IMR-90 (cell line): ENCODE data around the gene TACC3.

ENCODE experiments used
- BHLHE40 ChIP-seq: fragments of 150-350 bp; IDR thresholded peaks from 2 replicates; pipeline ENCODE4 v1.6.1; 2016; ENCODE audit warnings: mild to moderate bottlenecking, low read depth, low read length
- CEBPB ChIP-seq: IDR thresholded peaks from 2 replicates; pipeline ENCODE4 v1.6.1; 2012; ENCODE audit warnings: low read depth, low read length, improper control_type of control experiment
- MAFK ChIP-seq: IDR thresholded peaks from 2 replicates; pipeline ENCODE4 v1.6.1; 2012; ENCODE audit warnings: low read depth, low read length, improper control_type of control experiment
- MXI1 ChIP-seq: IDR thresholded peaks from 2 replicates; pipeline ENCODE4 v1.6.1; 2012; ENCODE audit warnings: low read depth, mild to moderate bottlenecking, low read length, moderate library complexity, borderline replicate concordance
- POLR2A ChIP-seq: IDR thresholded peaks from 2 replicates; pipeline ENCODE4 v1.6.1; 2012; ENCODE audit warnings: mild to moderate bottlenecking, low read depth, low read length
- RAD21 ChIP-seq: IDR thresholded peaks from 2 replicates; pipeline ENCODE4 v1.6.1; 2012; ENCODE audit warnings: low read length, improper control_type of control experiment
- SMC3 ChIP-seq: fragments of 150-350 bp; IDR thresholded peaks from 2 replicates; pipeline ENCODE4 v1.6.1; 2016; ENCODE audit warnings: low read depth, mild to moderate bottlenecking, antibody characterized with exemption, low read length, moderate library complexity
- TF ChIP-seq, protein P1 (sequence below): conservative IDR thresholded peaks from 2 replicates; pipeline ENCODE4 v1.5.1; 2012; ENCODE audit warnings: mild to moderate bottlenecking, low read depth, low read length, improper control_type of control experiment
- TF ChIP-seq, protein P2 (sequence below): fragments of 150-350 bp; IDR thresholded peaks from 2 replicates; pipeline ENCODE4 v1.6.1; 2017; ENCODE audit warnings: mild to moderate bottlenecking, antibody characterized with exemption, low read length, low read depth

- TF ChIP-seq BHLHE40: no peak
- TF ChIP-seq, protein P1, sequence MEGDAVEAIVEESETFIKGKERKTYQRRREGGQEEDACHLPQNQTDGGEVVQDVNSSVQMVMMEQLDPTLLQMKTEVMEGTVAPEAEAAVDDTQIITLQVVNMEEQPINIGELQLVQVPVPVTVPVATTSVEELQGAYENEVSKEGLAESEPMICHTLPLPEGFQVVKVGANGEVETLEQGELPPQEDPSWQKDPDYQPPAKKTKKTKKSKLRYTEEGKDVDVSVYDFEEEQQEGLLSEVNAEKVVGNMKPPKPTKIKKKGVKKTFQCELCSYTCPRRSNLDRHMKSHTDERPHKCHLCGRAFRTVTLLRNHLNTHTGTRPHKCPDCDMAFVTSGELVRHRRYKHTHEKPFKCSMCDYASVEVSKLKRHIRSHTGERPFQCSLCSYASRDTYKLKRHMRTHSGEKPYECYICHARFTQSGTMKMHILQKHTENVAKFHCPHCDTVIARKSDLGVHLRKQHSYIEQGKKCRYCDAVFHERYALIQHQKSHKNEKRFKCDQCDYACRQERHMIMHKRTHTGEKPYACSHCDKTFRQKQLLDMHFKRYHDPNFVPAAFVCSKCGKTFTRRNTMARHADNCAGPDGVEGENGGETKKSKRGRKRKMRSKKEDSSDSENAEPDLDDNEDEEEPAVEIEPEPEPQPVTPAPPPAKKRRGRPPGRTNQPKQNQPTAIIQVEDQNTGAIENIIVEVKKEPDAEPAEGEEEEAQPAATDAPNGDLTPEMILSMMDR: no peak
- no peak for TF ChIP-seq RAD21
- TF ChIP-seq POLR2A: no peak
- TF ChIP-seq SMC3: no peak
- TF ChIP-seq MXI1: no peak
- TF ChIP-seq, protein P2, sequence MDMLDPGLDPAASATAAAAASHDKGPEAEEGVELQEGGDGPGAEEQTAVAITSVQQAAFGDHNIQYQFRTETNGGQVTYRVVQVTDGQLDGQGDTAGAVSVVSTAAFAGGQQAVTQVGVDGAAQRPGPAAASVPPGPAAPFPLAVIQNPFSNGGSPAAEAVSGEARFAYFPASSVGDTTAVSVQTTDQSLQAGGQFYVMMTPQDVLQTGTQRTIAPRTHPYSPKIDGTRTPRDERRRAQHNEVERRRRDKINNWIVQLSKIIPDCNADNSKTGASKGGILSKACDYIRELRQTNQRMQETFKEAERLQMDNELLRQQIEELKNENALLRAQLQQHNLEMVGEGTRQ: no peak
- TF ChIP-seq CEBPB: no peak
- TF ChIP-seq MAFK: no peak
Measured at GRCh38 chr4:1770245-1770644, 48.9 kb downstream of the TACC3 start.
